Heart left ventricle (tissue), 13 donors: ENCODE results near the gene TNS3.

Experiments
- CTCF ChIP-seq, 12 donors: fragments of 200-600 bp; sonication (generic) in 4 of 12; IDR thresholded peaks; one replicate each; pipeline versions ENCODE4 v1.5.0 to v1.8.0; 2018 to 2022; ENCODE audit warnings: antibody characterized with exemption in 12 of 12, mild to moderate bottlenecking in 5 of 12
- POLR2A ChIP-seq, 2 donors: fragments of 450-650 bp; IDR thresholded peaks; one replicate each; pipeline ENCODE4 v1.6.1; 2017; ENCODE audit warnings: antibody characterized with exemption in 2 of 2, mild to moderate bottlenecking in 2 of 2, moderate library complexity in 2 of 2
- donor health status: ischemic (EF 13 %, LVEDD 7.1; RV severe dilation, severe dysfunction).
- donor health status: DM: no; HTN: yes; CAD: no.
- donor health status: DM: no; HTN: no; CAD: no.
- donor health status: ischemic (EF 25% LVEDD 6.9; RV normal size, moderate dysfunction).
- donor health status: ischemic (EF 25% LVEDD 5.7; RV mildly dilated, moderate dysfunction).
- donor health status: ischemic (EF 35%, LVEDD 5.7; RV mildly dilated, moderate dysfunction).
- donor health status: nonischemic (EF 11% LVEDD 7.7; RV severe dilation, severe dysfunction).
- donor health status: DM: yes; HTN: yes; CAD: no.
- donor health status: PGD.
- donor health status: ischemic (EF 29% LVEDD 5.4; RV normal size, mild dysfunction).
- donor health status: nonischemic (EF 23%, LVEDD 6.1; RV moderate dilation, normal function).

GRCh38 chr7:47542051-47542450 lies 39.9 kb downstream of the TNS3 start:
- no peak for TF ChIP-seq POLR2A (IDR thresholded peaks at IDR 0.05)
- no peak for TF ChIP-seq CTCF (IDR thresholded peaks at IDR 0.05)
